Lower leg skin (tissue), 4 donors: ENCODE results near the gene RNF168. TPM values are rescaled to one million over a fixed set of nuclear protein-coding genes. Genes with fewer than 3 reads are reported as not detected.

ENCODE experiments used
- DNase-seq, 2 donors: peaks; one replicate each; pipeline ENCODE4 v3.0.0-alpha.2; 2019; ENCODE audit warnings: low spot score in 2 of 2
- H3K4me3 ChIP-seq: fragments of 200-600 bp; sonication (generic); 2 replicates; pipeline ENCODE4 v1.5.1; 2017; ENCODE audit warnings: mild to moderate bottlenecking, low read depth; ENCODE audit not compliant: poor library complexity, severe bottlenecking
- POLR2A ChIP-seq, 2 donors: fragments of 450-650 bp; IDR thresholded peaks; one replicate each; pipeline ENCODE4 v1.6.1; 2016 to 2017; ENCODE audit warnings: antibody characterized with exemption in 2 of 2, mild to moderate bottlenecking in 1 of 2, moderate library complexity in 1 of 2
- WGBS, 2 donors: methylation state at CpG; one replicate each; pipeline ENCODE4 v1.1.5; 2018; 5-methylcytosine and 5-hydroxymethylcytosine counted together
- intact Hi-C: fragments of 100-400 bp; cut with DNase I; formaldehyde crosslinking; loops from one replicate; pipeline ENCODE4 v1.15.0; 2023; ENCODE audit warnings: low total_unique reads
- total RNA-seq, 4 donors: library from RNA; depleted of rRNA; stranded (reverse); fragments of >200 nt; gene quantifications; one replicate each; pipeline ENCODE4 v1.1.0, GENCODE V29; 2016
- TF ChIP-seq, protein P1 (sequence below), 3 donors: fragments of 450-650 bp; IDR thresholded peaks; one replicate each; pipeline ENCODE4 v1.5.1; 2016; ENCODE audit warnings: antibody characterized with exemption in 3 of 3, mild to moderate bottlenecking in 3 of 3, moderate library complexity in 2 of 3

Gene RNF168
- total RNA-seq, 4 donors from 2014 or later = 23.9 to 35.4 (median 27.0) TPM

DNA sequence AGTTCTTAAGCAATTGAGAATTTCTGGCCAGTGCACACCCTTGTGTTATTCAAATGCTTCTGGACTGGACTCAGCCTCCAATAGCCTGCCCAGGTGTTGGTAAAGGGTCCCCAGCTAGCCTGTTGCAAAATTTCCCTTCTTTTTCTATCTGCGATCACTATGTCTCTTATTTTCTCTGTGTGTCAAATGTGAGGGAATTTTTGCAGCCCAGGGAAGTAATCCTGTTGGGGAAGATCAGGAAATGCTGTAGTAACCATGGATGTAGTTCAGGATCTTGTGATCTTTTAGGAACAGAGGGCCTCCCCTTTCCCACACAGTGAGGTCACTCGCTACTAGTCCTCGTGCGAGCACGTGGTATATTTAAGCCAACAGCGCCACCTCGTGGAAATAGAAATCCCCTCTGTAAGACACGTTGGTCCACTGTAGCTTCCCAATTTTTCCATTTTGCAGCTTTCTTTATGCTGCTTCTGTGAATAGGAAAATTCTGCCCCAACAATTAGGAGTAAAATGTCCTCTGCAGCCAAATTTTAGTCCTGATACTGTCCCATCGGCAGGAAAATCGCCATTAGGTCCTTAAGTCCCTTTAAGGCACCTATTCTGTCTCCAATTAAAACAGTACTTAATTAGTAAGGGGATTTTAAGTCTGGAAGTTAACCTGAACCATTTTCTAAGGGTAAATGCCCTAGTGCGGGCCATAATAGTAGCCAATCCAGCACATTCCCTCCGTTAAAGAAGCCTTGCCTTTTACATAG lies 15.6 kb upstream of the RNF168 start:
- DNase-seq = peak; percentile 82 to 92
- WGBS, 2 donors = 47 to 50% methylated on average over 12 of the region's 12 CpGs
- intact Hi-C loops = loop anchor here (10.0 kb wide), 1 partner anchor 244 kb away; no protein-coding TSS in a partner anchor
- TF ChIP-seq, protein P1, sequence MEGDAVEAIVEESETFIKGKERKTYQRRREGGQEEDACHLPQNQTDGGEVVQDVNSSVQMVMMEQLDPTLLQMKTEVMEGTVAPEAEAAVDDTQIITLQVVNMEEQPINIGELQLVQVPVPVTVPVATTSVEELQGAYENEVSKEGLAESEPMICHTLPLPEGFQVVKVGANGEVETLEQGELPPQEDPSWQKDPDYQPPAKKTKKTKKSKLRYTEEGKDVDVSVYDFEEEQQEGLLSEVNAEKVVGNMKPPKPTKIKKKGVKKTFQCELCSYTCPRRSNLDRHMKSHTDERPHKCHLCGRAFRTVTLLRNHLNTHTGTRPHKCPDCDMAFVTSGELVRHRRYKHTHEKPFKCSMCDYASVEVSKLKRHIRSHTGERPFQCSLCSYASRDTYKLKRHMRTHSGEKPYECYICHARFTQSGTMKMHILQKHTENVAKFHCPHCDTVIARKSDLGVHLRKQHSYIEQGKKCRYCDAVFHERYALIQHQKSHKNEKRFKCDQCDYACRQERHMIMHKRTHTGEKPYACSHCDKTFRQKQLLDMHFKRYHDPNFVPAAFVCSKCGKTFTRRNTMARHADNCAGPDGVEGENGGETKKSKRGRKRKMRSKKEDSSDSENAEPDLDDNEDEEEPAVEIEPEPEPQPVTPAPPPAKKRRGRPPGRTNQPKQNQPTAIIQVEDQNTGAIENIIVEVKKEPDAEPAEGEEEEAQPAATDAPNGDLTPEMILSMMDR (IDR thresholded peaks at IDR 0.05) = peak in 1 of 3 donors; percentile 71
- no peak for TF ChIP-seq POLR2A (IDR thresholded peaks at IDR 0.05)
- H3K4me3 ChIP-seq = no peak overlapping the region

DNA sequence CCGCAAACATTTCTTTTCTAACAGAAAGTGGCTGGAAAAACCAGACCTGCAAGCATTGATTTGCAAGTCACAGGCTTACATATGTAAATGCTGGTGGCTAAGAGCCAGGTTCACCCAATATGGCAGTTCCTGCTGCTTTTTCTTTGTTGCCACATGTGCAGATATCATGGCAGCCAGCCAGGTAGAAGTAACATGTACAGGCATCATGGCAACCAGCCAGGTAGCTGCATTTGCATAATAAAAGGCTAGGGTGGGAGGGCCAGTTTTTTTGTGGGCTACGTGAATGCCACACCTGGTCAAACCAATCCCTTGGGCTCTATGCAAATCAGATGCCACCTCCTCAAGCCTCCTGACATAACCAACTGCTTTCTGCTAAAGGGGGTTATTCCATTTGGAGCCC lies 14.4 kb upstream of the RNF168 start:
- intact Hi-C loops = loop anchor here (10.0 kb wide), 1 partner anchor 243 kb away; no protein-coding TSS in a partner anchor
- TF ChIP-seq POLR2A (IDR thresholded peaks at IDR 0.05) = no peak
- TF ChIP-seq, protein P1 (IDR thresholded peaks at IDR 0.05) = no peak
- WGBS, 2 donors = 48 to 64% methylated on average over 2 of the region's 2 CpGs
- H3K4me3 ChIP-seq = no peak overlapping the region
- peak; percentile 48 to 72 for DNase-seq

DNA sequence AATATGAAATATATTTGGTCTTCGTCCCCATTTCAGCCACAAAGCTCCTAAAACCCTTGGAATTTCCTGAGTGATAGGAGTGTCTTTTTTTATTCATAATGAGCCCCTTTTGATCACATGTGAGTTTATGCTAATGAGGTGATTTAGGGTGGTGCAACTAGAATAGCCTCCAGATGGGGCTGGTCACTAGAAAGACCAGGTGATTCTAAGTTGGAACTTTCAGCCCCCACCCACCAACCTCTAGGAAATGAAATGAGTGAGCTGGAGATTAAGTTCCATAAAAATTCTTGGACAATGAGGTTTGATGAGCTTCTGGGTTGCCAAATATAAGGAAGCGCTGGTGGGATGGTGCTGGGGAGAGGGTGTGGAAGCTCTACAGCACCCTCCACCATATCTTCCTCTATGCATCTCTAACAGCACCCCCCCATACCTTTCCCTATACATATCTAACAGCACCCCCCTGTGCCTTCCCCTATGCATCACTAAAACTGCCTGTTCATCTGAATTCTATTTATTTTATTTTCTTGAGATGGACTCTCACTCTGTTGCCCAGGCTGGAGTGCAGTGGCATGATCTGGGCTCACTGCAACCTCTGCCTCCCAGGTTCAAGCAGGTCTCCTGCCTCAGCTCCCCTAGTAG lies 13.7 kb upstream of the RNF168 start:
- intact Hi-C loops = loop anchor here (10.0 kb wide), 1 partner anchor 242 kb away; no protein-coding TSS in a partner anchor
- DNase-seq = peak in 1 of 2 donors; percentile 2
- WGBS, 2 donors = 80 to 83% methylated on average over 2 of the region's 2 CpGs
- H3K4me3 ChIP-seq = no peak overlapping the region
- TF ChIP-seq POLR2A (IDR thresholded peaks at IDR 0.05) = no peak
- TF ChIP-seq, protein P1 (IDR thresholded peaks at IDR 0.05) = no peak

DNA sequence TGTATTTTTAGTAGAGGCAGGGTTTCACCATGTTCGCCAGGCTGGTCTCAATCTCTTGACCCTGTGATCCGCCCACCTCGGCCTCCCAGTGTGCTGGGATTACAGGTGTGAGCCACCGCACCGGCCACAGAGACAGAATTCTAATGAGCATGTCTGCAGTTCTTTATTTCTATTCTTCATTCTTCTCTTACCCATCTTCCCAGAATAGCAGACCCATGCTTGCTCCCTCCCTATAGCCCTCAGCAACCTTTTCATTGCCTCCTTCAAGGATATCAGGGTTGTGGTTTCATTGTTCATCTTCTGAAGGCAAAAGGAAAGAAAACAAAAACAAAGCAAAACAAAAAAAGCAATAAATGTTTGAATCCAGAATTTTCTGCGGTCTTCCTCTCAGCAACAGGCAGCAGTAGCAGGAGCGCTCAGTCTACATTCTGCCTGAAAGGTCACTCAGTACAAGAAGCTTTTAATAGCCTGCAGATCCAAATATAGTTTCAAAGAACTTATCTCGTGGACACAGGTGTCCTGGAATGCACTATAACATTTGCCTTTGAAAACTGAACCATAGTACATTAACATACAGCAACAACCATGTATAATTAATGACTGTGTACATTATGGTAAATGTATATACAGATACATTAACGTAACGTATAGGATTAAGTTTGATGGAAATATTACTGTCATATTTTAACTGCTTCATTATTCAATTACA lies 11.5 kb upstream of the RNF168 start, which contains the start of gene SMCO1:
TSS of gene SMCO1 (minus strand) at position 434 of the 709 bp plus-strand sequence. CDS start at position 297, 137 bp downstream.
- DNase-seq = no peak
- TF ChIP-seq POLR2A (IDR thresholded peaks at IDR 0.05) = no peak
- TF ChIP-seq, protein P1 (IDR thresholded peaks at IDR 0.05) = no peak
- no peak within 1 kb of the TSS for H3K4me3 ChIP-seq
- 91 to 92% methylated on average over 10 of the region's 10 CpGs for WGBS, 2 donors
- intact Hi-C loops = loop anchor here (10.0 kb wide), 1 partner anchor 240 kb away; no protein-coding TSS in a partner anchor

DNA sequence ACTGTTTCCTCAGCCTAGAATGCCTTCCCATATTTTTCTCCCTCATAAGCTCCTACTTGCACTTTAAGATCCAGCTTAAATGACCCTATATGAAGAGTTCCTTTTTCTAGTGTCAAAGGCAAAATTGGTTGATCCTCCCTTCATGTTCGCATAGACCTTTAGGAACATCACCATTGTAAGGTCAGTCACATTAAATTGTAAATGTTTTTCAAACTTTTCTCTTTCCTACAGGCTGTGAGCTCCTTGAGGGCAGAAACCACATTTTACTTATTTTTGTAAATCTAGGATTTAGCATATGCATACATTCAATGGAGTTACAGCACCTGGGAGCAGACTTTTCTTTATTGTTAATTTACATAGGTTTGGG lies 10.8 kb upstream of the RNF168 start:
- no peak for DNase-seq
- no peak for TF ChIP-seq POLR2A (IDR thresholded peaks at IDR 0.05)
- TF ChIP-seq, protein P1 (IDR thresholded peaks at IDR 0.05) = no peak
- 100% methylated on average over 1 of the region's 1 CpG for WGBS, 2 donors
- intact Hi-C loops = loop anchor here (10.0 kb wide), 1 partner anchor 240 kb away; no protein-coding TSS in a partner anchor
- no peak overlapping the region for H3K4me3 ChIP-seq
